AG09309 (cell line): Measurements from ENCODE around the gene KRT6B.
"Not testable (repeated sequence)": the region's sequence is repeated elsewhere in the genome, so short reads cannot be mapped to it uniquely, and the experiment has no call there.

Experiments
- DNase-seq: peaks from one replicate; pipeline ENCODE4 v3.0.0-alpha.2; 2010; ENCODE audit warnings: low read depth
- H3K4me3 ChIP-seq: 2 replicates; pipeline ENCODE4 v1.5.1; 2011; ENCODE audit warnings: mild to moderate bottlenecking, low read depth, low read length, moderate library complexity; ENCODE audit not compliant: control insufficient read depth
- TF ChIP-seq, protein P1 (sequence below): IDR thresholded peaks from 2 replicates; pipeline ENCODE4 v1.5.1; 2011; ENCODE audit warnings: mild to moderate bottlenecking, low read depth, low read length, inconsistent platforms; ENCODE audit not compliant: insufficient read depth, control insufficient read depth; ENCODE audit errors: missing control alignments

The KRT6B gene

DNA sequence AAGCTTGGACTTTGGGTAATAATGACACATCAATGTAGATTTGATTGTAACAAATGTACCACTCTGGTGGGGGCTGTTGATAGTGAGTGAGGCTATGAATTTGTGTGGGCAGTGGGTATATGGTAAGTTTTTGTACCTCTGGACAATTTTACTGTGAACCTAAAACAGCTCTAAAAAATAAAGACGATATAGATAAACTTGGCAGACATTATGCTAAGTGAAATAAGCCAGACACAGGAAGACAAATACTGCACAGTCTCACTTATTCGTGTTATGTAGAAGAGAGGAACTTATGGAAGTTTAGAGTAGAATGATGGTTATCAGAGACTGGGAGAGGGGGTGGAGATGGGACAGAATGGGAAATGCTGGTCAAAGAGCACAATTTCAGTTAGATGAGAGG lies 13.0 kb upstream of the KRT6B start:
- TF ChIP-seq, protein P1, sequence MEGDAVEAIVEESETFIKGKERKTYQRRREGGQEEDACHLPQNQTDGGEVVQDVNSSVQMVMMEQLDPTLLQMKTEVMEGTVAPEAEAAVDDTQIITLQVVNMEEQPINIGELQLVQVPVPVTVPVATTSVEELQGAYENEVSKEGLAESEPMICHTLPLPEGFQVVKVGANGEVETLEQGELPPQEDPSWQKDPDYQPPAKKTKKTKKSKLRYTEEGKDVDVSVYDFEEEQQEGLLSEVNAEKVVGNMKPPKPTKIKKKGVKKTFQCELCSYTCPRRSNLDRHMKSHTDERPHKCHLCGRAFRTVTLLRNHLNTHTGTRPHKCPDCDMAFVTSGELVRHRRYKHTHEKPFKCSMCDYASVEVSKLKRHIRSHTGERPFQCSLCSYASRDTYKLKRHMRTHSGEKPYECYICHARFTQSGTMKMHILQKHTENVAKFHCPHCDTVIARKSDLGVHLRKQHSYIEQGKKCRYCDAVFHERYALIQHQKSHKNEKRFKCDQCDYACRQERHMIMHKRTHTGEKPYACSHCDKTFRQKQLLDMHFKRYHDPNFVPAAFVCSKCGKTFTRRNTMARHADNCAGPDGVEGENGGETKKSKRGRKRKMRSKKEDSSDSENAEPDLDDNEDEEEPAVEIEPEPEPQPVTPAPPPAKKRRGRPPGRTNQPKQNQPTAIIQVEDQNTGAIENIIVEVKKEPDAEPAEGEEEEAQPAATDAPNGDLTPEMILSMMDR, result no peak
- no peak for DNase-seq
- no peak overlapping the region for H3K4me3 ChIP-seq

DNA sequence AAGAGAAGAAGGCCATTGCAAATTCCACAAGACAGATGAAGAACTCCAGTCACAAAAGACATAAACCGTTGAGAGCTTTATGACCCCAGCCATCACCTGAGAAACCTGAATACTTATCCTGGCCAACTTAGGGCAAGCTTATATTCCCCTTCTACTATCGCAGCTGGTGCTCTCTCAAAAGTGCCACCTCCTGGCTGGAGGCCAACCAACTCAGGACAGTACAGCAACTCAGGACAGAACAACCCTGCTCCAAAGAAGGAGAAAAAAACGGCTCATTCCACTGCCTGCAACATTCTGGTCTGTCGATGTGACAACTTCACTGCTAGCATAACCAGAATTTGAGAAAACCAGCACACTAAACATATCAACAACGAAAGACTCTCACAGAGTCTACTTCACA lies 9.7 kb upstream of the KRT6B start:
- TF ChIP-seq, protein P1, result no peak
- no peak overlapping the region for H3K4me3 ChIP-seq
- DNase-seq, result no peak

DNA sequence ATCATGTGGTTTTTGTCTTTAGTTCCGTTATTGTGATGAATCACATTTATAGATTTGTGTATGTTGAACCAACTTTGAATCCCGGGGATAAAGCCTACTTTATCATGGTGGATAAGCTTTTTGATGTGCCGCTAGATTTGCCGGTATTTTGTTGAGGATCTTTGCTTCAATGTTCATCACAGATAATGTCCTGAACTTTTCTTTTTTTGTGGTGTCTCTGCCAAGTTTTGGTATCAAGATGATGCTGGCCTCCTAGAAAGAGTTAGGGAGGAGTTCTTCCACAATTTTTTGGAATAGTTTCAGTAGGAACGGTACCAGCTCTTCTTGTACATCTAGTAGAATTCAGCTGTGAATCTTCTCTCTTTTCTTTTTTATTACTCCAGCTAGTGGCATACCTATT lies 6.9 kb upstream of the KRT6B start:
- no peak for DNase-seq
- TF ChIP-seq, protein P1, result no peak
- H3K4me3 ChIP-seq, result no peak overlapping the region

DNA sequence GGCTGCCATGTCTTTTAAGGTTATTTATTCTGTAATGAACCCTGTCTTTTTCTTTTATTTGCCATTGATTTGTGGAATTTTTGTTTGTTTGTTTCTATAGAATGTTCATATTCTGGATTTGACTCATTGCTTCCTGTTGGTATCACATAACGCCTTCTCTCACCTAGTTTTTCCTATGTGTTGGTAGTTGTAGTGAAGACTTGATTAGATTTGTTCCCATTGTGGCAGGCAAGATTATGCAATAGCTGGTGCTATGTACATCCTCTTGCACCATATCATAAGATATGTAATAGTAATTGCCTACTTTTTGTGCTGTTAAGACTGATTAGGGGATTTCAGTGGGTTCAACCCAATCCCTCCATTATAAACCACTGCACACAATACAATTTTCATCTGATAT lies 3.9 kb upstream of the KRT6B start:
- H3K4me3 ChIP-seq, result no peak overlapping the region
- no peak for DNase-seq
- TF ChIP-seq, protein P1, result no peak

DNA sequence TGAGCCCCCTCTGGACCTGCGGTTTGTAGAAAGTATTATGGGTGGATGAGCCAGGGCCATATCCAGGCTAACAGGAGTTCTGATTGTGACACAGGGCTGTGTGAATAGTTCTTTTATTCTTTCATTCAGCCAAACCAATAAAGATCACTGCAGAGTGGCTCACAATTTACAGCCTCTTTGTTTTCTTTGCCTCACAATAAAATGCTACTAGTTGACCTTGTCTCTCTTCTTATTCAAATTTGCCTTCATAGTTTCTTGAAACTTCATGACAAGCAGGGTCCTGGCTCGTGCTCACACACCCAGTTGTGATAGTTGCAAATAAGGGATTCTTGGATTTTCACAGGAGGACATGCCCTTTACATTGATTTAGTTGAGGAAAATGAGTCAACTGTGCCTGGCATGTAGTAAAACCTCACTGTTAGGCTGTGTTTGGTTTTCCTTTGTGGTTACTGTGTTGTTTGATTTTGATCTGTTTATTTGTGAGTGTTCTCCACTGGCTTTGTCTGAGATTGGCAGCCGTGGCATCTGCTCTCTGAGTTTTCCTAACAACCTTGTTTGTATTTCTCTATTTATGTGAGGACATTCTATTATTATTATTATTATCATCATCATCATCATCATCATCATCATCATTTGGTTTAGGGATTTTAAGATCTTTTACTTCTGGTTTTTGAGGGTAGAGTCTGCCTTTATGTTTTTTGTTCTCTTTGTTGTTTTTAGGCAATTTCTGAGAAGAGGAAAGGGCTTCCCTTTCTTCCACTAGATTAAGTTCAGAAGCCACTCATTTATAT lies 2.7 kb upstream of the KRT6B start:
- TF ChIP-seq, protein P1, result no peak
- no peak overlapping the region for H3K4me3 ChIP-seq
- no peak for DNase-seq

DNA sequence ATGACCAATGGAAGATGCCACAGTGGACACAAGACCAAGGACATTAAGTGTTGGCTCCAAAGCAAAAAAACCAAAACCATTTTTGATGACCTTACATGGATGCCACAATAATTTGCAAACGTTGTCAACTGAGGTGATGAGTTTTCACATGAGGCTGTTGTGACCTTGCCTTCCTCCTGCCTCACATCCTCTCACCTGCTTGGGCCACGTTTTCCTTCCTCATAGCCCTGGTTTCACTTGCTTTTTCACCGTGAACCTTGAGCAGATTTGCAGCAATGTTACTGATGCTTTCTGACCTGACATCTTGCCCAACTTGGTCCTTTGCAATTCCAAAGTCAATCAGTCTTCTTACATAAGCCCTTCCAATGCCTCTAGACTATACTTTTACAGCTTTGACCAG lies 3.7 kb downstream of the KRT6B start:
- DNase-seq, result no peak
- TF ChIP-seq, protein P1, result no peak
- H3K4me3 ChIP-seq, result no peak overlapping the region

DNA sequence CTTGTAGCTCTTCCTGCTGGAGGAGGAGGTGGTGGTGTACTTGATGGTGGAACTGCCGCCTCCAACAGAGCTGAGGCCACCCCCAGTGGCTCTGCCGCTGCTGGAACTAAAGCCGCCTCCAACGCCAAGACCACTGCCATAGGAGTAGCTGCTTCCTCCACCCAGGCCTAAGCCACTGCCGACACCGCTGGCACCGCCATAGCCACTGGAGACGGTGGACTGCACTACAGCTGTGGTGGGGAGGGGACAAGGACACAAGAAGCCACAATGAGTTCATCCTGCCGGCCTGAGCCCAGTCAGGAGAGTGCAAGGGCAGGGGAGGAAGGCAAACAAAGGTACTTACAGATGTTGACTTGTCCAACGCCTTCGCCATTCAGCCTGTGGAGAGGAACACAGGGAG lies 4.8 kb downstream of the KRT6B start:
- H3K4me3 ChIP-seq, DNase-seq: not testable (repeated sequence)
